K562 (cell line): ENCODE data around the gene USP10. TPM values are rescaled to one million over a fixed set of nuclear protein-coding genes. Genes with fewer than 3 reads are reported as not detected.

ENCODE experiments used
- CHAMP1 ChIP-seq: fragments of 450-650 bp; IDR thresholded peaks from 2 replicates; pipeline ENCODE4 v1.6.1; 2016; ENCODE audit warnings: mild to moderate bottlenecking
- CREBBP ChIP-seq: IDR thresholded peaks from one replicate; pipeline ENCODE4 v1.6.1; 2012; ENCODE audit warnings: low read depth, mild to moderate bottlenecking, control low read depth, inconsistent platforms, low read length
- CTBP1 ChIP-seq: fragments of 450-650 bp; IDR thresholded peaks from 2 replicates; pipeline ENCODE4 v1.6.1; 2016; ENCODE audit warnings: borderline replicate concordance
- EZH2 ChIP-seq: IDR thresholded peaks from 2 replicates; pipeline ENCODE4 v1.6.1; 2012; ENCODE audit warnings: low read depth, mild to moderate bottlenecking, inconsistent platforms, low read length, borderline replicate concordance
- GMEB1 ChIP-seq: fragments of 250-450 bp; sonication (Bioruptor Pico); IDR thresholded peaks from 2 replicates; pipeline ENCODE4 v1.4.0; 2020; ENCODE audit warnings: mild to moderate bottlenecking
- HMGN3 ChIP-seq: IDR thresholded peaks from 2 replicates; pipeline ENCODE4 v1.6.1; 2011; ENCODE audit warnings: borderline replicate concordance, low read depth, mild to moderate bottlenecking, mixed read lengths, low read length; ENCODE audit not compliant: insufficient read length; ENCODE audit errors: extremely low read depth
- NFE2 ChIP-seq: IDR thresholded peaks from 2 replicates; pipeline ENCODE4 v1.6.1; 2014; ENCODE audit warnings: antibody characterized with exemption, low read depth
- NR0B1 ChIP-seq: fragments of 450-650 bp; IDR thresholded peaks from one replicate; pipeline ENCODE4 v1.6.1; 2018; ENCODE audit warnings: mild to moderate bottlenecking, moderate library complexity; ENCODE audit not compliant: partially characterized antibody
- PHF21A ChIP-seq: fragments of 450-650 bp; IDR thresholded peaks from 2 replicates; pipeline ENCODE4 v1.6.1; 2017; ENCODE audit warnings: low read depth, borderline replicate concordance
- SP2 ChIP-seq: IDR thresholded peaks from 2 replicates; pipeline ENCODE4 v1.6.1; 2011; ENCODE audit warnings: mild to moderate bottlenecking, low read depth, low read length, moderate library complexity; ENCODE audit not compliant: poor library complexity, severe bottlenecking; ENCODE audit errors: extremely low read depth
- STAT5A ChIP-seq: IDR thresholded peaks from 2 replicates; pipeline ENCODE4 v1.6.1; 2012; ENCODE audit warnings: low read length, inconsistent platforms, borderline replicate concordance
- TEAD4 ChIP-seq, 2 experiments: sonication (generic) in 1 of 2; formaldehyde crosslinking in 1 of 2; IDR thresholded peaks; 2 replicates each; pipeline versions ENCODE4 v1.6.1 to v1.8.0; 2012 to 2022; ENCODE audit warnings: borderline replicate concordance in 1 of 2, inconsistent platforms in 1 of 2, low read length in 1 of 2, mild to moderate bottlenecking in 1 of 2, missing genetic modification reagents in 1 of 2
- THAP12 ChIP-seq: fragments of 250-450 bp; sonication (Bioruptor Pico); IDR thresholded peaks from 2 replicates; pipeline ENCODE4 v1.9.0; 2021; ENCODE audit warnings: mild to moderate bottlenecking, inconsistent platforms
- ZNF518B ChIP-seq: fragments of 250-450 bp; sonication (Bioruptor Pico); IDR thresholded peaks from 2 replicates; pipeline ENCODE4 v1.5.0; 2021; ENCODE audit warnings: mild to moderate bottlenecking, moderate library complexity
- polyA plus RNA-seq, 8 experiments: library from polyadenylated mRNA; depleted of rRNA in 4 of 8; stranded (reverse) in 5 of 8; unstranded in 3 of 8; fragments of >200 nt; fragmentation: Nextera tagmentation in 2 of 8; fragmentation: Illumina TruSeq in 1 of 8; extraction: Ambion mirVana in 2 of 8; extraction: Trizol in 1 of 8; gene quantifications; 2 replicates each; pipeline versions ENCODE4 v1.2.1 to v1.2.3, GENCODE V29; 2011 to 2014; ENCODE audit warnings: inconsistent platforms in 1 of 8, missing spikeins in 1 of 8
- total RNA-seq, 7 experiments: library from RNA; depleted of rRNA in 6 of 7; stranded (reverse); fragments of >200 nt in 6 of 7; fragmentation: Illumina TruSeq in 2 of 7; extraction: Trizol in 2 of 7; gene quantifications; 2 replicates each; pipeline versions ENCODE4 v1.2.1 to v1.2.3, GENCODE V29; 2011 to 2021; ENCODE audit warnings: low replicate concordance in 1 of 7

USP10 gene
- total and polyA plus RNA-seq, 9 of the 15 experiments (the other 6 are each of a cell fraction or from before 2014, with no cell fraction given): 61.7 to 197 (median 116) TPM

GRCh38 chr16:84738255-84739038 is 38.6 kb downstream of the USP10 start (continued):
- no peak for TF ChIP-seq GMEB1 (CRISPR knock-in tag)
- TF ChIP-seq NFE2: no peak
- TF ChIP-seq THAP12 (CRISPR knock-in tag): no peak
- TF ChIP-seq PHF21A: no peak
- peak; percentile 10; the same call in 1 of the 2 replicates for TF ChIP-seq STAT5A
- TF ChIP-seq CREBBP: no peak
- TF ChIP-seq CTBP1: peak; percentile 75
- TF ChIP-seq TEAD4 (IDR thresholded peaks at IDR 0.05; ENCODE audit: low read length): 0 out of 2 replicates have a peak, but pooled peaks have one; percentile 6
- TF ChIP-seq TEAD4 (CRISPR knock-in tag; IDR thresholded peaks at IDR 0.05; ENCODE audit: borderline replicate concordance): no peak
- TF ChIP-seq HMGN3: no peak
- TF ChIP-seq SP2: no peak
- no peak for TF ChIP-seq EZH2
- no peak for TF ChIP-seq NR0B1
- TF ChIP-seq CHAMP1: peak; percentile 62; the same call in 1 of the 2 replicates
- TF ChIP-seq ZNF518B (CRISPR knock-in tag): no peak
